SK-N-SH treated with all-trans-retinoic acid at 6 μM for 48 hours (cell line): ENCODE results near the gene CACNA1C.

Source experiments
- ARNTL ChIP-seq: fragments of 450-650 bp; formaldehyde crosslinking; IDR thresholded peaks from 2 replicates; pipeline ENCODE4 v1.5.0; 2020; ENCODE audit warnings: low read depth, mild to moderate bottlenecking, moderate library complexity, borderline replicate concordance
- ESRRG ChIP-seq: fragments of 250-450 bp; sonication (Bioruptor Pico); IDR thresholded peaks from 2 replicates; pipeline ENCODE4 v1.6.1; 2021; ENCODE audit warnings: mild to moderate bottlenecking
- GLIS3 ChIP-seq: fragments of 250-450 bp; sonication (Bioruptor Pico); IDR thresholded peaks from 2 replicates; pipeline ENCODE4 v1.5.0; 2020; ENCODE audit warnings: mild to moderate bottlenecking, moderate library complexity
- PATZ1 ChIP-seq: fragments of 250-450 bp; sonication (Bioruptor Pico); IDR thresholded peaks from 2 replicates; pipeline ENCODE4 v1.8.0; 2020; ENCODE audit warnings: mild to moderate bottlenecking, moderate library complexity, borderline replicate concordance
- POU6F1 ChIP-seq: fragments of 250-450 bp; sonication (Bioruptor Pico); IDR thresholded peaks from 2 replicates; pipeline ENCODE4 v1.8.0; 2021; ENCODE audit warnings: low read depth, mild to moderate bottlenecking, moderate library complexity, borderline replicate concordance
- SNAI2 ChIP-seq: fragments of 250-450 bp; sonication (Bioruptor Pico); IDR thresholded peaks from 2 replicates; pipeline ENCODE4 v1.5.0; 2020; ENCODE audit warnings: mild to moderate bottlenecking, moderate library complexity
- TSHZ2 ChIP-seq: fragments of 250-450 bp; sonication (Bioruptor Pico); IDR thresholded peaks from 2 replicates; pipeline ENCODE4 v1.5.0; 2020; ENCODE audit warnings: mild to moderate bottlenecking, moderate library complexity
- ZFP3 ChIP-seq: fragments of 250-450 bp; sonication (Bioruptor Pico); IDR thresholded peaks from 2 replicates; pipeline ENCODE4 v1.5.0; 2020; ENCODE audit warnings: mild to moderate bottlenecking, moderate library complexity
- ZNF8 ChIP-seq: fragments of 450-650 bp; formaldehyde crosslinking; IDR thresholded peaks from 2 replicates; pipeline ENCODE4 v1.5.0; 2020; ENCODE audit warnings: mild to moderate bottlenecking, moderate library complexity

- TF ChIP-seq ZNF8 (CRISPR knock-in tag) (no peak), ESRRG (no peak), TSHZ2 (CRISPR knock-in tag) (no peak), ZFP3 (no peak), ARNTL (CRISPR knock-in tag) (no peak), PATZ1 (CRISPR knock-in tag) (no peak), GLIS3 (no peak), POU6F1 (CRISPR knock-in tag) (no peak), SNAI2 (CRISPR knock-in tag) (no peak)
Observed at GRCh38 chr12:2023365-2023764, 29.4 kb upstream of the CACNA1C start.
